Kidney (tissue), 14 donors: ENCODE measurements around the gene NDUFB11. TPM values are rescaled to one million over a fixed set of nuclear protein-coding genes. Genes with fewer than 3 reads are reported as not detected.

ENCODE experiments used
- DNase-seq, 5 donors: peaks; one replicate each; pipeline ENCODE4 v3.0.0-alpha.2; 2013 to 2020
- FAIRE-seq: peaks from 2 replicates; lab custom pipeline; 2012; peaks lifted over from hg19 to GRCh38; lab: Jason Lieb, UNC
- H3K27ac ChIP-seq, 2 donors: one replicate each; pipeline ENCODE4 v1.7.0; 2013; ENCODE audit warnings: low read depth in 2 of 2, low read length in 2 of 2, inconsistent platforms in 1 of 2
- H3K27me3 ChIP-seq: one replicate; pipeline ENCODE4 v1.7.1; 2013; ENCODE audit warnings: low read length, inconsistent platforms; ENCODE audit not compliant: control insufficient read depth, insufficient read depth
- H3K36me3 ChIP-seq, 3 donors: one replicate each; pipeline versions ENCODE4 v1.7.0 to v1.7.1; 2013; ENCODE audit warnings: low read length in 3 of 3, control low read depth in 1 of 3, inconsistent platforms in 1 of 3; ENCODE audit not compliant: insufficient read depth in 3 of 3, control insufficient read depth in 2 of 3
- H3K4me1 ChIP-seq, 3 donors: one replicate each; pipeline versions ENCODE4 v1.7.0 to v1.7.1; 2013; ENCODE audit warnings: low read length in 3 of 3, inconsistent platforms in 1 of 3, low read depth in 1 of 3; ENCODE audit not compliant: control insufficient read depth in 2 of 3, insufficient read depth in 2 of 3
- H3K4me3 ChIP-seq, 3 donors: one replicate each; pipeline versions ENCODE4 v1.7.0 to v1.8.1; 2013; ENCODE audit warnings: low read length in 3 of 3, control low read depth in 1 of 3, inconsistent platforms in 1 of 3
- H3K9ac ChIP-seq, 3 donors: one replicate each; pipeline versions ENCODE4 v1.7.0 to v1.7.1; 2013; ENCODE audit warnings: low read length in 3 of 3, control low read depth in 1 of 3, inconsistent platforms in 1 of 3
- H3K9me3 ChIP-seq, 3 donors: one replicate each; pipeline versions ENCODE4 v1.7.0 to v1.7.1; 2013; ENCODE audit warnings: low read length in 3 of 3, control low read depth in 1 of 3, inconsistent platforms in 1 of 3; ENCODE audit not compliant: control insufficient read depth in 2 of 3, insufficient read depth in 1 of 3
- intact Hi-C: fragments of 100-400 bp; cut with DNase I; formaldehyde crosslinking; loops from one replicate; pipeline ENCODE4 v1.11.1; 2022
- polyA plus RNA-seq: library from polyadenylated mRNA; stranded (reverse); fragments of 350-450 nt; fragmentation: Illumina TruSeq; extraction: RNeasy Lipid Tissue Mini Kit (QIAGEN cat#74804); gene quantifications from one replicate; pipeline ENCODE4 v1.2.3, GENCODE V29; 2014; ENCODE audit warnings: low read depth, low replicate concordance; ENCODE audit not compliant: insufficient read depth
- total RNA-seq: library from RNA; stranded (reverse); fragmentation: NEBNext Ultra II Directional; extraction: Animal tissue kit (Norgen Biotek cat#: 25700); gene quantifications from one replicate; pipeline ENCODE4 v1.2.1, GENCODE V29; 2021
- TF ChIP-seq, protein P1 (sequence below): IDR thresholded peaks from 3 replicates; pipeline ENCODE4 v1.5.1; 2012; ENCODE audit warnings: mild to moderate bottlenecking, moderate library complexity, borderline replicate concordance; ENCODE audit not compliant: insufficient read depth; ENCODE audit errors: extremely low read depth
- donor health status: control.
- donor health status: control.
- donor health status: control.
- donor health status: control.
- donor health status: control.
- donor health status: DM: yes; HTN: yes; CAD: no.
- donor health status: Normal renal cell carcinoma (clear cell type).

NDUFB11 gene
- total and polyA plus RNA-seq, 2 donors from 2014 or later: 70.7 to 215 TPM

GRCh38 chrX:47158781-47159180 lies 14.3 kb upstream of the NDUFB11 start:
- Histone ChIP-seq H3K9me3 (no peaks in the 10 kb centered on the region), H3K4me3 (no peak overlapping the region), H3K27ac (no peak overlapping the region), H3K9ac (no peak overlapping the region), H3K4me1 (no peaks in the 10 kb centered on the region), H3K27me3 (no peaks in the 10 kb centered on the region), H3K36me3 (no peaks in the 10 kb centered on the region)
- TF ChIP-seq, protein P1, sequence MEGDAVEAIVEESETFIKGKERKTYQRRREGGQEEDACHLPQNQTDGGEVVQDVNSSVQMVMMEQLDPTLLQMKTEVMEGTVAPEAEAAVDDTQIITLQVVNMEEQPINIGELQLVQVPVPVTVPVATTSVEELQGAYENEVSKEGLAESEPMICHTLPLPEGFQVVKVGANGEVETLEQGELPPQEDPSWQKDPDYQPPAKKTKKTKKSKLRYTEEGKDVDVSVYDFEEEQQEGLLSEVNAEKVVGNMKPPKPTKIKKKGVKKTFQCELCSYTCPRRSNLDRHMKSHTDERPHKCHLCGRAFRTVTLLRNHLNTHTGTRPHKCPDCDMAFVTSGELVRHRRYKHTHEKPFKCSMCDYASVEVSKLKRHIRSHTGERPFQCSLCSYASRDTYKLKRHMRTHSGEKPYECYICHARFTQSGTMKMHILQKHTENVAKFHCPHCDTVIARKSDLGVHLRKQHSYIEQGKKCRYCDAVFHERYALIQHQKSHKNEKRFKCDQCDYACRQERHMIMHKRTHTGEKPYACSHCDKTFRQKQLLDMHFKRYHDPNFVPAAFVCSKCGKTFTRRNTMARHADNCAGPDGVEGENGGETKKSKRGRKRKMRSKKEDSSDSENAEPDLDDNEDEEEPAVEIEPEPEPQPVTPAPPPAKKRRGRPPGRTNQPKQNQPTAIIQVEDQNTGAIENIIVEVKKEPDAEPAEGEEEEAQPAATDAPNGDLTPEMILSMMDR: no peak
- FAIRE-seq (no peak), DNase-seq (no peak)
- intact Hi-C loops: no loop called here

DNA sequence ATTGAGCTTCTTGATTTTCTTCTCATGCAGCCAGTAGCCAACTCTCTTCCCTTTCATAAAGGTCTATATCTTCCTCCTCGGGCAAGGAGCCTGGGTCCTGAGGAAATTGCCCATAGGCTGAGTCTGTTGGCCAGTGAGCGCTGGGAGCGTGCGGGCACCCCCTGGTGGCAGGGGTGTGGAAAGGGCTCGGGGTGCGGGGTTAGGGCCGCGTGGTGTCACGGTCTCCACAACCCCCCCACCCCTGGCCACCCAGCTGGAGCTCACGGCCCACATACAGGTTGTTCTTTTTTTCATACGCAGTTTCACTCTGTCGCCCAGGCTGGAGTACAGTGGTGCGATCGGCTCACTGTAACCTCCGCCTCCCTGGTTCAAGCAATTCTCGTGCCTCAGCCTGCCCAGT lies 13.6 kb upstream of the NDUFB11 start:
- no peaks in the 10 kb centered on the region for H3K36me3 ChIP-seq
- H3K27ac ChIP-seq: no peak overlapping the region
- no peaks in the 10 kb centered on the region for H3K4me1 ChIP-seq
- no peaks in the 10 kb centered on the region for H3K27me3 ChIP-seq
- no peak for DNase-seq
- H3K9me3 ChIP-seq: no peaks in the 10 kb centered on the region
- TF ChIP-seq, protein P1: no peak
- no peak overlapping the region for H3K4me3 ChIP-seq
- H3K9ac ChIP-seq: no peak overlapping the region
- FAIRE-seq: no peak
- intact Hi-C loops: no loop called here

- Histone ChIP-seq H3K27me3 (no peaks in the 10 kb centered on the region), H3K27ac (no peak overlapping the region), H3K36me3 (no peaks in the 10 kb centered on the region), H3K9ac (no peak overlapping the region), H3K4me3 (no peak overlapping the region), H3K9me3 (no peaks in the 10 kb centered on the region), H3K4me1 (no peaks in the 10 kb centered on the region)
- intact Hi-C loops: no loop called here
- DNase-seq (no peak), FAIRE-seq (no peak)
- TF ChIP-seq, protein P1: no peak
Observed at GRCh38 chrX:47156611-47157520, 12.4 kb upstream of the NDUFB11 start.
